Uterus (tissue), 4 donors: ENCODE results near the gene IKZF3. TPM values are rescaled to one million over a fixed set of nuclear protein-coding genes. Genes with fewer than 3 reads are reported as not detected.
"Not testable (repeated sequence)": the region's sequence is repeated elsewhere in the genome, so short reads cannot be mapped to it uniquely, and the experiment has no call there.

Source experiments
- DNase-seq, 2 donors: peaks; one replicate each; pipeline ENCODE4 v3.0.0-alpha.2; 2019 to 2020
- H3K27ac ChIP-seq, 2 donors: fragments of 200-600 bp; sonication (generic); 1 replicate in 1 of 2; 2 replicates in 1 of 2; pipeline ENCODE4 v1.5.1; 2016 to 2018
- H3K27me3 ChIP-seq, 2 donors: fragments of 200-600 bp; sonication (generic); one replicate each; pipeline ENCODE4 v1.5.1; 2018 to 2019; ENCODE audit warnings: control low read depth in 1 of 2
- H3K36me3 ChIP-seq, 2 donors: fragments of 200-600 bp; sonication (generic); one replicate each; pipeline ENCODE4 v1.5.1; 2019; ENCODE audit warnings: control low read depth in 1 of 2
- H3K4me1 ChIP-seq, 2 donors: fragments of 200-600 bp; sonication (generic); one replicate each; pipeline ENCODE4 v1.5.1; 2018 to 2019; ENCODE audit warnings: control low read depth in 1 of 2
- H3K4me3 ChIP-seq, 2 donors: fragments of 200-600 bp; sonication (generic); 1 replicate in 1 of 2; 2 replicates in 1 of 2; pipeline ENCODE4 v1.5.1; 2018 to 2019; ENCODE audit warnings: mild to moderate bottlenecking in 1 of 2
- H3K9me3 ChIP-seq, 2 donors: fragments of 200-600 bp; sonication (generic); one replicate each; pipeline ENCODE4 v1.5.1; 2019; ENCODE audit warnings: control low read depth in 1 of 2
- POLR2A ChIP-seq, 2 donors: fragments of 450-650 bp; IDR thresholded peaks; one replicate each; pipeline ENCODE4 v1.6.1; 2016; ENCODE audit warnings: antibody characterized with exemption in 2 of 2, mild to moderate bottlenecking in 1 of 2, moderate library complexity in 1 of 2
- intact Hi-C: fragments of 100-400 bp; cut with DNase I; formaldehyde crosslinking; loops from one replicate; pipeline ENCODE4 v1.15.1; 2023; ENCODE audit warnings: low total_unique reads
- total RNA-seq, 4 donors: library from RNA; depleted of rRNA in 3 of 4; stranded (reverse); fragments of >200 nt in 3 of 4; gene quantifications; one replicate each; pipeline versions ENCODE4 v1.1.0 to v1.2.4, GENCODE V29; 2014 to 2023
- TF ChIP-seq, protein P1 (sequence below), 4 experiments: fragments of 200-600 bp in 2 of 4; fragments of 450-650 bp in 2 of 4; sonication (generic) in 2 of 4; IDR thresholded peaks; one replicate each; pipeline ENCODE4 v1.5.1; 2016 to 2019; ENCODE audit warnings: antibody characterized with exemption in 4 of 4, mild to moderate bottlenecking in 2 of 4, moderate library complexity in 1 of 4
- donor health status: DM: yes; HTN: yes; CAD: no.

The IKZF3 gene
- total RNA-seq, 4 donors from 2014 or later: 0.88 to 2.1 (median 1.6) TPM

DNA sequence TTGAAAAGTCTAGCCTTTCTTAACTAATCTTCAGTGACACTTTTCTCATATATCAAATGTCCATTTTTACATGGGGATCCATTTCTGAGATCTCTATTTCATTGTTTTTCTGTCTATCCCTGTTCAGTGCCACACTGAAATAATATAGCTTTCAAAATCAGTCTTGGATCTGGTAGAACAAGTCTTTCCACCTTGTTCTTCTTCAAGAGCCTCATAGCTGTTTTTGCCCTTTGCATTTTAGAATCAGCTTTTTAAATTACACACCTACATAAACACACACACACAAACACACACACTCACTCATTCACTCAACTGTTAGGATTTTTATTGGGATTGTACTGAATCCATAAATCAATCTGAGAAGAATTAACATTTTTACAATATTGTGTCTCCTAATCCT, 35.1 kb upstream of the IKZF3 start:
- Histone ChIP-seq H3K4me1 (no peaks in the 10 kb centered on the region), H3K4me3 (no peak overlapping the region), H3K9me3 (no peaks in the 10 kb centered on the region), H3K27ac (no peak overlapping the region), H3K27me3 (no peaks in the 10 kb centered on the region), H3K36me3 (no peaks in the 10 kb centered on the region)
- intact Hi-C loops: no loop called here
- no peak for DNase-seq
- no peak for TF ChIP-seq POLR2A (IDR thresholded peaks at IDR 0.05)
- TF ChIP-seq, protein P1, sequence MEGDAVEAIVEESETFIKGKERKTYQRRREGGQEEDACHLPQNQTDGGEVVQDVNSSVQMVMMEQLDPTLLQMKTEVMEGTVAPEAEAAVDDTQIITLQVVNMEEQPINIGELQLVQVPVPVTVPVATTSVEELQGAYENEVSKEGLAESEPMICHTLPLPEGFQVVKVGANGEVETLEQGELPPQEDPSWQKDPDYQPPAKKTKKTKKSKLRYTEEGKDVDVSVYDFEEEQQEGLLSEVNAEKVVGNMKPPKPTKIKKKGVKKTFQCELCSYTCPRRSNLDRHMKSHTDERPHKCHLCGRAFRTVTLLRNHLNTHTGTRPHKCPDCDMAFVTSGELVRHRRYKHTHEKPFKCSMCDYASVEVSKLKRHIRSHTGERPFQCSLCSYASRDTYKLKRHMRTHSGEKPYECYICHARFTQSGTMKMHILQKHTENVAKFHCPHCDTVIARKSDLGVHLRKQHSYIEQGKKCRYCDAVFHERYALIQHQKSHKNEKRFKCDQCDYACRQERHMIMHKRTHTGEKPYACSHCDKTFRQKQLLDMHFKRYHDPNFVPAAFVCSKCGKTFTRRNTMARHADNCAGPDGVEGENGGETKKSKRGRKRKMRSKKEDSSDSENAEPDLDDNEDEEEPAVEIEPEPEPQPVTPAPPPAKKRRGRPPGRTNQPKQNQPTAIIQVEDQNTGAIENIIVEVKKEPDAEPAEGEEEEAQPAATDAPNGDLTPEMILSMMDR (IDR thresholded peaks at IDR 0.05): no peak

DNA sequence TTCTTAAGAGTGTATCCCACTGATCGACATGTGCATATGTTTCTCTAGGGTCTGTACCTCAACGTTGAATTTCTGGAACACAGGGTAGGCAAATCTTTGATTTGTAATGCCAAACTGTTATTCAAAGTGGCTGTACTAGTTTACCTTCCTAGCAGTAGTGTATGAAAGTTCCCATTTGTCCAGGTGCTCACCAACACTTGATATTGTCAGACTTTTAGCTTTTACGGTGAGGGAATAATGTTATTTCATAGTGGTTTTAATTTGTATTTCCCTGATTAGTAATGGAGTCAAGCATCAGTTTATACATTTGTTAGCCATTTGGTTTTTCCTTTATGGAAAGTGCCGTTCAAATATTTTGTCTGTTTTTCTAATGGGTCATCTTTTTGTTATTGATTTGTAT, 34.0 kb upstream of the IKZF3 start:
- intact Hi-C loops: no loop called here
- no peaks in the 10 kb centered on the region for H3K9me3 ChIP-seq

DNA sequence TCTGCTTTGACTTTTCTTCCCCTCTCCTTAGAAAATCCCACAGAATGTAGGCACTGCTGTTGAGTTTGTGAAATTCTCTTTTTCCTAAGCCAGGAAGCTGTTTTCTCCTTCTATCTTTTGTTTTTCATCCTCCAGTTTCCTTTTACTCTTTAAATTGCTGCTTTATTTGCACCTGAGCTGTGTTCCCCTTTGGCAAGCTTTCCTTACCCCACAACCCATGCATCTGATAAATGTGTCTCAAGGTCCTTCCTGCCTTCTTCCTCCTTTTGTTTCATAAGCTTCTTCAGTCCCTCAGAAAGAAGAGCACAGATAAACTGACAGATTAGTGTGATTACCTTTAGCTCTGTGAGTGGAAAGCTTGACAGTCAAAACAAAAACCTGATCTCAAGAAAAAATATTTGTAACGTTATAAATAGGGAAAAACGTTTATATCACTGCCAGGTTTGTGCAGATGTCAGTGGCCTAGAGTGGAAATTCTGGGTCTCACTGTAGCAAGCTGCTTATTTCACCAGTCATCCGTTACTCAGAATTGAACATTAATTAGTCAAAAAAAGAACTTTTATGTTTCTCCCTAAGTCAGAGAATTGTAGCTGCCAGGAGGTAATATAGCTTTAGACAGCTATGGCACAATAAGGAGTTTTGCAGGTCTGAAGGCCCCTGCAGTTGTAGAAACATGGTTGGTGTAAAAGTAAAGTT, 30.7 kb upstream of the IKZF3 start:
- Histone ChIP-seq H3K4me1 (no peaks in the 10 kb centered on the region), H3K27ac (no peak overlapping the region), H3K4me3 (no peak overlapping the region), H3K9me3 (no peaks in the 10 kb centered on the region), H3K27me3 (peaks cover 0 to 6% of the 10 kb centered on the region in 2 donors), H3K36me3 (no peaks in the 10 kb centered on the region)
- no peak for TF ChIP-seq POLR2A (IDR thresholded peaks at IDR 0.05)
- TF ChIP-seq, protein P1 (IDR thresholded peaks at IDR 0.05): no peak
- intact Hi-C loops: no loop called here
- DNase-seq: no peak

More for the DNA sequence above, 34.0 kb upstream of the IKZF3 start:
- no peak overlapping the region for H3K4me3 ChIP-seq
- DNase-seq: no peak
- no peak overlapping the region for H3K27ac ChIP-seq
- no peaks in the 10 kb centered on the region for H3K36me3 ChIP-seq
- no peaks in the 10 kb centered on the region for H3K4me1 ChIP-seq
- TF ChIP-seq, protein P1 (IDR thresholded peaks at IDR 0.05): no peak
- no peak for TF ChIP-seq POLR2A (IDR thresholded peaks at IDR 0.05)
- no peaks in the 10 kb centered on the region for H3K27me3 ChIP-seq

DNA sequence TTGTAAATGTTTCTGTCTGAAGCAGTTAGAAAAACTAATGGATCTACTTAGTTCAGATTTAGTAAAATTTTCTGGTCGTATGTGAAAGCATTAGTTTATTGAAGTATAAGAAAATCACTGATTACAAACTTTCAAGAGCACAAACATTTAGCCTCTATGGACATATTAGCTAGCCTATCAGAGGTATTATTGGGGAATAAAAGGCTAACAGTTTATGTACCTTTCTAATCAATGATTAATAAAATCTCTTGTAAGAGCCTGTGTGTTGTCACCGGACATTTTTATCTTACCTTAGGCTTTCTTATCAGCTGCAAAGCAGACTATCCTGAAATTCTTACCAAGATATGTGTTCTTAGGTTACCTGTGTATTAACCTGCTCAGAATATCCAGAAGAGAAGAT, 25.1 kb upstream of the IKZF3 start:
- no peak for DNase-seq
- Histone ChIP-seq H3K36me3 (no peaks in the 10 kb centered on the region), H3K27me3 (peaks cover 0 to 7% of the 10 kb centered on the region in 2 donors), H3K9me3 (no peaks in the 10 kb centered on the region), H3K4me3 (no peak overlapping the region), H3K27ac (no peak overlapping the region), H3K4me1 (no peaks in the 10 kb centered on the region)
- intact Hi-C loops: no loop called here
- no peak for TF ChIP-seq POLR2A (IDR thresholded peaks at IDR 0.05)
- TF ChIP-seq, protein P1 (IDR thresholded peaks at IDR 0.05): no peak

DNA sequence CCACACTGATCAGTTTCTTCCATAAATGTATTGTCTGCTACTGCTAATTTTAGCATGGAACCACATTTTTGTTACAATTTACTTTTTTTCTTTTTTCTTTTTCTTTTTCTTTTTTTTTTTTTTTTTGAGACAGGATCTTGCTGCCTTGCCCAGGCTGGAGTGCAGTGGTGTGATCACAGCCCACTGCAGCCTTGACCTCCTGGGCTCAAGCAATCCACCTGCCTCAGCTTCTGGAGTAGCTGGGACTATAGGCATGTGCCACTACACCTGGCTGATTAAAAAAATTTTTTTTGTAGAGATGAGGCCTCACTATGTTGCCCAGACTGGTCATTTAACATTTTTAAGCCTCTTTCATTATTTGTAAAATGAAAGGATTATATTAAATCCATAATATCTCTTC, 23.0 kb upstream of the IKZF3 start:
- no peaks in the 10 kb centered on the region for H3K36me3 ChIP-seq
- no peak overlapping the region for H3K27ac ChIP-seq
- TF ChIP-seq, protein P1 (IDR thresholded peaks at IDR 0.05): no peak
- TF ChIP-seq POLR2A (IDR thresholded peaks at IDR 0.05): no peak
- peaks cover 0 to 7% of the 10 kb centered on the region in 2 donors for H3K27me3 ChIP-seq
- no peaks in the 10 kb centered on the region for H3K4me1 ChIP-seq
- no peak for DNase-seq
- H3K4me3 ChIP-seq: no peak overlapping the region
- no peaks in the 10 kb centered on the region for H3K9me3 ChIP-seq
- intact Hi-C loops: no loop called here

DNA sequence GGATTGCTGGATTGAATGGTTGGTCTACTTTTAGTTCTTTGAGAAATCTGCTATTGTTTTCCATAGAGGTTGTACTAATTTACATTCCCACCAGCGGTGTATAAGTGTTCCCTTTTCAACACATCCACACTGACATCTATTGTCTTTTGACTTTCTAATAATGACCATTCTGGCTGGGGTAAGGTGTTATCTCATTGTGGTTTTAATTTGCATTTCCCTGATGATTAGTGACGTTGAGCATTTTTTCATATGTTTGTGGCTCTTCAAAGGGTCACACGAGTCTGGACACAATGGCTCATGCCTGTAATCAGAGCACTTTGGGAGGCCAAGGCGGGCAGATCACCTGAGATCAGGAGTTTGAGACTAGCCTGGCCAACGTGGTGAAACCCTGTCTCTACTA, 22.0 kb upstream of the IKZF3 start:
- H3K9me3 ChIP-seq: not testable (repeated sequence)

More for the DNA sequence above, 22.0 kb upstream of the IKZF3 start:
- H3K4me1 ChIP-seq, DNase-seq, H3K27me3 ChIP-seq, intact Hi-C loops, H3K4me3 ChIP-seq, H3K27ac ChIP-seq, H3K36me3 ChIP-seq: not testable (repeated sequence)
